Astrocyte (in vitro differentiated cells and primary cell): ENCODE data around the gene NUDT16L1. TPM values are rescaled to one million over a fixed set of nuclear protein-coding genes. Genes with fewer than 3 reads are reported as not detected.

ENCODE experiments used
- DNase-seq: peaks from one replicate; pipeline ENCODE4 v3.0.0-alpha.2; 2010; ENCODE audit warnings: low read depth
- FAIRE-seq: peaks from 2 replicates; lab custom pipeline; 2011; peaks lifted over from hg19 to GRCh38; lab: Jason Lieb, UNC
- H2AFZ ChIP-seq: 2 replicates; pipeline ENCODE4 v1.6.0; 2012; ENCODE audit warnings: low read depth, low read length, inconsistent platforms
- H3K27ac ChIP-seq: 2 replicates; pipeline ENCODE4 v1.5.1; 2011; ENCODE audit warnings: low read depth, low read length, inconsistent platforms
- H3K27me3 ChIP-seq: 2 replicates; pipeline ENCODE4 v1.6.0; 2011; ENCODE audit warnings: low read length, inconsistent platforms; ENCODE audit not compliant: insufficient read depth
- H3K36me3 ChIP-seq: 2 replicates; pipeline ENCODE4 v1.5.1; 2011; ENCODE audit warnings: low read length, inconsistent platforms; ENCODE audit not compliant: insufficient read depth
- H3K4me1 ChIP-seq: 2 replicates; pipeline ENCODE4 v1.5.1; 2011; ENCODE audit warnings: low read length, inconsistent platforms; ENCODE audit not compliant: insufficient read depth
- H3K4me2 ChIP-seq: 2 replicates; pipeline ENCODE4 v1.6.0; 2012; ENCODE audit warnings: low read length, inconsistent platforms
- H3K4me3 ChIP-seq: 2 replicates; pipeline ENCODE4 v1.5.1; 2011; ENCODE audit warnings: low read depth, mild to moderate bottlenecking, low read length, inconsistent platforms; ENCODE audit not compliant: insufficient read depth
- H3K79me2 ChIP-seq: 2 replicates; pipeline ENCODE4 v1.6.0; 2012; ENCODE audit warnings: mild to moderate bottlenecking, low read length, inconsistent platforms; ENCODE audit not compliant: insufficient read depth
- H3K9ac ChIP-seq: 2 replicates; pipeline ENCODE4 v1.6.0; 2012; ENCODE audit warnings: mild to moderate bottlenecking, low read length, inconsistent platforms
- H3K9me3 ChIP-seq: 2 replicates; pipeline ENCODE4 v1.5.1; 2012; ENCODE audit warnings: low read depth, mild to moderate bottlenecking, low read length, inconsistent platforms; ENCODE audit not compliant: insufficient read depth
- H4K20me1 ChIP-seq: 2 replicates; pipeline ENCODE4 v1.6.0; 2012; ENCODE audit warnings: low read length, inconsistent platforms; ENCODE audit not compliant: insufficient read depth
- H3K27ac Mint-ChIP-seq: one replicate; pipeline ENCODE4 v1.8.0; 2021; ENCODE audit warnings: mild to moderate bottlenecking, mixed read lengths; ENCODE audit not compliant: unreplicated experiment
- H3K27me3 Mint-ChIP-seq: one replicate; pipeline ENCODE4 v1.8.0; 2021; ENCODE audit warnings: low read depth, mixed read lengths; ENCODE audit not compliant: unreplicated experiment
- H3K36me3 Mint-ChIP-seq: one replicate; pipeline ENCODE4 v1.8.0; 2021; ENCODE audit warnings: low read depth, mixed read lengths; ENCODE audit not compliant: unreplicated experiment
- H3K4me1 Mint-ChIP-seq: one replicate; pipeline ENCODE4 v1.8.0; 2021; ENCODE audit warnings: low read depth, mixed read lengths; ENCODE audit not compliant: unreplicated experiment
- H3K4me3 Mint-ChIP-seq: one replicate; pipeline ENCODE4 v1.8.0; 2021; ENCODE audit warnings: mild to moderate bottlenecking, moderate library complexity, mixed read lengths; ENCODE audit not compliant: unreplicated experiment
- H3K9me3 Mint-ChIP-seq: one replicate; pipeline ENCODE4 v1.8.0; 2021; ENCODE audit warnings: mild to moderate bottlenecking, mixed read lengths; ENCODE audit not compliant: unreplicated experiment
- CTCF ChIP-seq: IDR thresholded peaks from 2 replicates; pipeline ENCODE4 v1.5.1; 2011; ENCODE audit warnings: low read depth, mild to moderate bottlenecking, inconsistent platforms, low read length, moderate library complexity; ENCODE audit not compliant: insufficient read depth
- EZH2 ChIP-seq: IDR thresholded peaks from 2 replicates; pipeline ENCODE4 v1.6.1; 2012; ENCODE audit warnings: mild to moderate bottlenecking, low read length, inconsistent platforms; ENCODE audit not compliant: insufficient read depth
- total RNA-seq: library from RNA; stranded (reverse); gene quantifications from 2 replicates; pipeline ENCODE4 v1.2.1, GENCODE V29; 2021

Gene NUDT16L1
- total RNA-seq, 1 donor from 2014 or later: 42.2 TPM

DNA sequence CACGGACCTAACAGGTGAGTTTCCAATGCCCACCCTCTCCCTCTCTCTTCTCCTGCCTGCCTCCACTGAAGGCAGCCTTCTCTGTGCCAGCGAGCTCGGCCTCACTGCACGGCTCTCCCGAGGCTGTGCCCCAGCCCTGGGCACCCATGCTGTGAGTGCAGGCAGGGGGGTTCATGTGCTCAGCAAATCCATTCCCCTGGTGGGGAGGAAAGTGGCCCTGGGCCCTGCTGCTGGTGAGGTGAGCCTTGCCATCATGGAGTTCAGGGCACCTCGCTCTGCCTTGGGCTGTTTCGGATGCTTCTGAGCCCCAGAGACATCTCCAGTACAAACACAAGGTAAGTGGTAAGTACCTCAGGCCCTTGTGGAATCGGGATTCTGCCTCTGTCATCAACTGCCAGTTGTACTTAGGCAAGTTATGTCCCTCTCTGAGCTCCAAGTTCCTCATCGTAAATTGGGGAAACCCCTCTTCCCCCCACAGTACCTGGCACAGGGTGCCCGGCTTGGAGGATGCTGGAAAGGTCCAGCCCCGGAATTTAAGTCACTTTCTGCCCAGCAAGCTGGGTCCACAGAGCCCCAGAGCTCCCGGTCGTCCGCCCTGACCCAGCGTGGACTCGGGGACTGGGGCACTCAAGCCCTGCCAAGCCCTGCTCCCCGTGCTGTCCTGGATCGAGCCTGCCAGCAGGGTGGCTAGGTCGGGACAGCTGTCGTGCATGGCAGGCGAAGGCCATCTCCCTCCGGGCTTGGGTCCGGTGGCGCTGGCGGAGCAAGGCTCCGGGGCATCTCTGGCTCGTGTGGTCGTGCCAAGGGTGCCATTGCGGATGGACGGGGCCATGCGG, 684 bp upstream of the NUDT16L1 start:
- DNase-seq: no peak
- peak overlapping the region; percentile 90 for H3K4me2 ChIP-seq
- peaks cover 3% of the 10 kb centered on the region for H3K36me3 Mint-ChIP-seq
- peaks cover 16% of the 10 kb centered on the region for H3K79me2 ChIP-seq
- TF ChIP-seq CTCF (no peak), EZH2 (no peak)
- H3K36me3 ChIP-seq: peaks cover 11% of the 10 kb centered on the region
- H3K4me1 Mint-ChIP-seq: peaks cover 6% of the 10 kb centered on the region
- H3K27ac Mint-ChIP-seq: peak overlapping the region; percentile 58
- H3K4me3 ChIP-seq: peak overlapping the region; percentile 74
- H3K27ac ChIP-seq: peak overlapping the region; percentile 37
- peaks cover 22% of the 10 kb centered on the region for H4K20me1 ChIP-seq
- H3K9ac ChIP-seq: peak overlapping the region; percentile 74
- peak overlapping the region; percentile 80 for H3K4me3 Mint-ChIP-seq
- no peaks in the 10 kb centered on the region for H3K27me3 Mint-ChIP-seq
- H2AFZ ChIP-seq: peak overlapping the region; percentile 64
- H3K4me1 ChIP-seq: peaks cover 10% of the 10 kb centered on the region
- no peaks in the 10 kb centered on the region for H3K9me3 Mint-ChIP-seq
- no peak for FAIRE-seq
- H3K9me3 ChIP-seq: no peaks in the 10 kb centered on the region
- H3K27me3 ChIP-seq: no peaks in the 10 kb centered on the region

- H3K9me3 ChIP-seq: no peaks in the 10 kb centered on the region
- H3K27ac ChIP-seq: peak overlapping the region; percentile 47
- H3K27me3 ChIP-seq: no peaks in the 10 kb centered on the region
- TF ChIP-seq EZH2: no peak
- no peak for TF ChIP-seq CTCF
- H3K4me2 ChIP-seq: peak overlapping the region; percentile 89
- Mint-ChIP-seq H3K27me3 (no peaks in the 10 kb centered on the region), H3K4me1 (peaks cover 6% of the 10 kb centered on the region), H3K27ac (peak overlapping the region; percentile 93), H3K36me3 (peaks cover 3% of the 10 kb centered on the region), H3K4me3 (peak overlapping the region; percentile 91), H3K9me3 (no peaks in the 10 kb centered on the region)
- H3K9ac ChIP-seq: peak overlapping the region; percentile 82
- peaks cover 19% of the 10 kb centered on the region for H4K20me1 ChIP-seq
- peaks cover 10% of the 10 kb centered on the region for H3K4me1 ChIP-seq
- H3K79me2 ChIP-seq: peaks cover 16% of the 10 kb centered on the region
- H3K36me3 ChIP-seq: peaks cover 11% of the 10 kb centered on the region
- FAIRE-seq: no peak
- DNase-seq: peak; percentile 37
- H2AFZ ChIP-seq: no peak overlapping the region
- H3K4me3 ChIP-seq: peak overlapping the region; percentile 74
These were observed 737 bp downstream of the NUDT16L1 start for GRCh38 chr16:4693956-4694641.
